ENCODE measurements around the gene ZNF33B.
"Not testable (repeated sequence)": the region's sequence is repeated elsewhere in the genome, so short reads cannot be mapped to it uniquely, and the experiment has no call there.

The ZNF33B gene

DNA sequence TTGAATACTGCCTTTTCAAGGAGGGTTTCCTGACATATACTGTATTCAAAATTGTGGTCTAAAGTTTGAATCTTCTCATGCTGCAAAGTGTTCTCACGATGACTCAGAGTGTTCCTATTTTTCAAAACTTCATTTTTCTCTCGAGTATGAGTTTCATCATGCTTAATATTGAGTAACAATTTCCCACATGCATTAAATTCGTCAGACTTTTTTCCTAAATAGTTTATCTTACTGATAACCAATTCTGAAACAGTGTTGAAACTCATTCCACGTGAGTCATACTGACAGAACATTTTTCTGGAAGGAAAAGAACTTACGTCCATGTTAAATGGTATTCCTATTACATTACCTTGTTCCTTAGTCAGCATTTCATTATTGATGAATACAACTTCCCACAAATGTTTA is 44.1 kb downstream of the ZNF33B start:
- TF ChIP-seq, protein P1, sequence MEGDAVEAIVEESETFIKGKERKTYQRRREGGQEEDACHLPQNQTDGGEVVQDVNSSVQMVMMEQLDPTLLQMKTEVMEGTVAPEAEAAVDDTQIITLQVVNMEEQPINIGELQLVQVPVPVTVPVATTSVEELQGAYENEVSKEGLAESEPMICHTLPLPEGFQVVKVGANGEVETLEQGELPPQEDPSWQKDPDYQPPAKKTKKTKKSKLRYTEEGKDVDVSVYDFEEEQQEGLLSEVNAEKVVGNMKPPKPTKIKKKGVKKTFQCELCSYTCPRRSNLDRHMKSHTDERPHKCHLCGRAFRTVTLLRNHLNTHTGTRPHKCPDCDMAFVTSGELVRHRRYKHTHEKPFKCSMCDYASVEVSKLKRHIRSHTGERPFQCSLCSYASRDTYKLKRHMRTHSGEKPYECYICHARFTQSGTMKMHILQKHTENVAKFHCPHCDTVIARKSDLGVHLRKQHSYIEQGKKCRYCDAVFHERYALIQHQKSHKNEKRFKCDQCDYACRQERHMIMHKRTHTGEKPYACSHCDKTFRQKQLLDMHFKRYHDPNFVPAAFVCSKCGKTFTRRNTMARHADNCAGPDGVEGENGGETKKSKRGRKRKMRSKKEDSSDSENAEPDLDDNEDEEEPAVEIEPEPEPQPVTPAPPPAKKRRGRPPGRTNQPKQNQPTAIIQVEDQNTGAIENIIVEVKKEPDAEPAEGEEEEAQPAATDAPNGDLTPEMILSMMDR (conservative IDR thresholded peaks at IDR 0.05; ENCODE audit: low read depth): no peak

DNA sequence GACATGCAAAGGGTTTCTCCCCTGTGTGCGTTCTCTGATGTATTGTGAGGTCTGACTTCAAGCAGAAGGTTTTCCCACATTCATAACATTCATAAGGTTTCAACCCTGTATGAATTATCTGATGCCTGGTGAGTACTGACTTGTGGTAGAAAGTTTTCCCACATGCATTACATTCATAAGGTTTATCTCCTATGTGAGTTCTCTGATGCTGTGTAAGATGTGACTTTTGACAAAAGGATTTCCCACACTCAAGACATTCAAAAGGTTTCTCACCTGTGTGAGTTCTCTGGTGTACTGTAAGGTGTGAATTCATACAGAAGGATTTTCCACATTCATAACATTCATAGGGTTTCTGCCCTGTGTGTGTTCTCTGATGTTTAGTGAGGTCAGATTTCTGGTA is 45.1 kb downstream of the ZNF33B start:
- POLR2A ChIA-PET (ENCODE audit: low non-redundant PET): no interaction called here
- TF ChIP-seq, protein P1 (conservative IDR thresholded peaks at IDR 0.05; ENCODE audit: low read depth): no peak
- CTCF ChIA-PET: no interaction called here
- no peak overlapping the region for H3K27ac ChIP-seq
- no peak for DNase-seq (ENCODE audit: low spot score)

More for the DNA sequence above, 44.1 kb downstream of the ZNF33B start:
- POLR2A ChIA-PET (ENCODE audit: low non-redundant PET): no interaction called here
- CTCF ChIA-PET: no interaction called here
- no peak overlapping the region for H3K27ac ChIP-seq
- DNase-seq (ENCODE audit: low spot score): peak; percentile 8

DNA sequence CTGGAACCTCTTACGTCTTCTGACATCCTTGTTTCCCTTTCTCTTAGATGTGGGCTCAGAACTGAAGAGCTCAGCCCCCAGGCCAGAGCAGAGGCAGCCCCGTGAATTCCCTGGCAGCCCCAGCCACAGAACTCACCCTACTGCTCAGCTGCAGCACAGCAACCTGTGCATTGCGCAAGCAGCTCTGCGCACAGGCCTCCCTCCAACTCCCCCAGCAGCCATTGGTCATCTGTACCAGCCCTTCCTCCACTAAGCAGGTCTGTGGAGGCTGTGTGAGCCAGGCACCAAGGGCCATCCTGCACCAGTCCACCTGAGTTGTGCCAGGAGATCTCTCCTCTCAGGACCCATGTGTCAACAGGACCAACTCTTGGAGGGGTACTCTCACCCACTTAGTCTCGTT is 54.5 kb downstream of the ZNF33B start:
- POLR2A ChIA-PET (ENCODE audit: low non-redundant PET): no interaction called here
- no peak for DNase-seq (ENCODE audit: low spot score)
- TF ChIP-seq, protein P1 (conservative IDR thresholded peaks at IDR 0.05; ENCODE audit: low read depth): no peak
- CTCF ChIA-PET: no interaction called here
- H3K27ac ChIP-seq: no peak overlapping the region

DNA sequence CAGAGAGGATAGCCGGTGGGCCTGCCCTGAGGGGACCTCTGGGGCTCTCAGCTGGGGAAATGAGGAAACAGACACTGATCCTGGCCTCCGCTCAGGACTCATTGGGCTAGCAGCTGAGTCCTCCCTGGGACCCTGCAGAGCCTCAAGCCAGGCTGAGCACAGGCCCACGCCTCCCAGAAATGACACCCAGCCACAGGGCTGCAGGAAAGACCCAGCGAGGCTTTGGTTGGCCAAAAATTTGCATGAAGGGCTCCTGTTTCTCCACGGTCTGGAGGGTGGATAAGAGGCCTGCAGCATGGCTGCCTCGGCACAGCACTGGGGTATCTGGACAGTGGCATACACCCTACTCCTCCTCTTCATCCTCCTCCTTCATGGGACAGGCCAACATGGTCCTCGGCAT is 60.4 kb downstream of the ZNF33B start:
- CTCF ChIA-PET: no interaction called here
- no peak overlapping the region for H3K27ac ChIP-seq
- POLR2A ChIA-PET (ENCODE audit: low non-redundant PET): no interaction called here
- no peak for DNase-seq (ENCODE audit: low spot score)
- TF ChIP-seq, protein P1 (conservative IDR thresholded peaks at IDR 0.05; ENCODE audit: low read depth): no peak

DNA sequence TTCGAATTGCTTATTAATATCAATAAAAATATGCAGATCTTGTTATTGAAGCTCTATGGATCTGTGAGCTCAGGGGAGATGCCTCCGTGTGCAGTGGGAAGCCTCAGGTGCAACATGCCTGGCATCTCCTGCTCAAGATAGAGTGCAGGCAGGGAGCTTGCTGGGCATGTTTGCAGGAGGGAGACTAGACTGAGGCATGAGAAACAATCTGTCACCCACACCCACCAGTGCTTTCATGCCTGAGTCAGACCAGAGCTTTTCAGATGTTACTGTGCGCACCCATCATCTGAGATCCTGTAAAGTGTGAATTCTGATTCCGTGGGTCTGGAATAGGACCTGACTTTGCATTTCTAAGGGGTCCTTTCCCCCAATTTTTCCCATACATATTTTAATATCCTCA is 62.0 kb downstream of the ZNF33B start:
- DNase-seq (ENCODE audit: low spot score): no peak
- TF ChIP-seq, protein P1 (conservative IDR thresholded peaks at IDR 0.05; ENCODE audit: low read depth): no peak
- CTCF ChIA-PET: no interaction called here
- POLR2A ChIA-PET (ENCODE audit: low non-redundant PET): no interaction called here
- no peak overlapping the region for H3K27ac ChIP-seq

DNA sequence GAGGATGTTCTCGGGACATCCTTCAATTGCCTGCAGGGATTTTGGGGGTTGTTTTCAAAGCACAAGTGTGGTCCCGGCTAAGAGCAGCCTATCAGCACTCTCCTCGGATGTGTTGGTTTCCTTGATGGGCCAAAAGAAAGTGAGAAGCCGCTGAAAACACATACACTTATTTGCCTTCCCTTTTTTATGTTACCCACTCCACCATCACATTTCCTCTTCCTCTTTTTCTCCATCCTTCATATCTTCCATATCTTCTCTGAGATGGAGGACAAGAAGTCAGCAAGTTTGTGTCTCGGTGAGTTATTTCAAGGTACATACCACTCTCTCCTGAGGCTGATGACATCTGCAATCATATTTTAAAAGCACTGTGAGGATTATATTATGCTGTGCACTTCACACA is 64.0 kb downstream of the ZNF33B start:
- ChIA-PET CTCF (no interaction called here), POLR2A (ENCODE audit: low non-redundant PET) (no interaction called here)
- H3K27ac ChIP-seq: no peak overlapping the region
- TF ChIP-seq, protein P1 (conservative IDR thresholded peaks at IDR 0.05; ENCODE audit: low read depth): no peak
- DNase-seq (ENCODE audit: low spot score): no peak

DNA sequence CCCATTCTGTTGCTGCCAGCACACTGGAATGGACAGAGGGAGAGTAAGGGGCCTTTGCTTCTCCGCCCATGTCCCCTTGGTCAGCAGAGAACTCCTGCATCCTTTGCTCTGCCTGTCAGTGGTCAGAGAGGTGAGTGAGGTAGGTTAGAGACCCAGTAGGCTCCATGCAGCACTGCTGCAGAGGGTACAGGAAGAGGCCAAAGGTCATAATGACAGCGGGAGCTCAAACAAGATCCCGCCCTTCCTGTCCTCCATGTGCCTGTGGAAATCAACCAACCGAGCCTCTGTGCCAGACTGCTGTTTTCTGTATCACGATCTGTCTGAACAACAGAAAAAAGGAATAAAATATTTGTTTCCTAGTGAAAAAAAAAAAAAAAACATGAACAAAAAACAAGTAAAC is 81.4 kb downstream of the ZNF33B start:
- H3K27ac ChIP-seq: no peak overlapping the region
- TF ChIP-seq, protein P1 (conservative IDR thresholded peaks at IDR 0.05; ENCODE audit: low read depth): no peak
- DNase-seq (ENCODE audit: low spot score): no peak
- ChIA-PET CTCF (no interaction called here), POLR2A (ENCODE audit: low non-redundant PET) (no interaction called here)

DNA sequence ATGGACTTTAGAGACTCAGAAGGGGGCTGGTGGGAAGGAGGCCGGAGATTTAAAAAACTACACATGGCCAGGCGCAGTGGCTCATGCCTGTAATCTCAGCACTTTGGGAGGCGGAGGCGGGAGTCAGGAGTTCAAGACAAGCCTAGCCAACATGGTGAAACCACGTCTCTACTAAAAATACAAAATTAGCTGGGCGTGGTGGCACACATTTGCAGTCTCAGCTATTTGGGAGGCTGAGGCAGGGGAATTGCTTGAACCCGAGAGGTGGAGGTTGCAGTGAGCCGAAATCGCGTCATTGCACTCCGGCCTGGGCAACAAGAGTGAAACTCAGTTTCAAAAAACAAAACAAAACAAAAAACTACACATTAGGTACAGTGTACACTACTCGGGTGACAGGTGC is 84.8 kb downstream of the ZNF33B start:
- CTCF ChIA-PET; DNase-seq (ENCODE audit: low spot score); POLR2A ChIA-PET (ENCODE audit: low non-redundant PET); H3K27ac ChIP-seq: not testable (repeated sequence)

Data from RWPE1 (cell line).